BE2C (cell line): ENCODE measurements around the gene CHKA.

Source experiments
- DNase-seq: peaks from one replicate; pipeline ENCODE4 v3.0.0-alpha.2; 2020
- H3K27me3 ChIP-seq: fragments of 250-450 bp; sonication (Bioruptor Pico); 2 replicates; pipeline ENCODE4 v1.5.1; 2020; ENCODE audit warnings: mild to moderate bottlenecking
- H3K36me3 ChIP-seq: fragments of 250-450 bp; sonication (Bioruptor Pico); 2 replicates; pipeline ENCODE4 v1.5.1; 2020; ENCODE audit warnings: mild to moderate bottlenecking
- H3K4me1 ChIP-seq: fragments of 250-450 bp; sonication (Bioruptor Pico); 2 replicates; pipeline ENCODE4 v1.5.1; 2020
- H3K4me3 ChIP-seq: 2 replicates; pipeline ENCODE4 v1.5.1; 2011; ENCODE audit warnings: low read depth, low read length
- H3K9me3 ChIP-seq: fragments of 250-450 bp; sonication (Bioruptor Pico); 2 replicates; pipeline ENCODE4 v1.5.1; 2020
- CTCF ChIP-seq: IDR thresholded peaks from 2 replicates; pipeline ENCODE4 v1.5.1; 2012; ENCODE audit warnings: mild to moderate bottlenecking, low read depth, low read length

CHKA gene

DNA sequence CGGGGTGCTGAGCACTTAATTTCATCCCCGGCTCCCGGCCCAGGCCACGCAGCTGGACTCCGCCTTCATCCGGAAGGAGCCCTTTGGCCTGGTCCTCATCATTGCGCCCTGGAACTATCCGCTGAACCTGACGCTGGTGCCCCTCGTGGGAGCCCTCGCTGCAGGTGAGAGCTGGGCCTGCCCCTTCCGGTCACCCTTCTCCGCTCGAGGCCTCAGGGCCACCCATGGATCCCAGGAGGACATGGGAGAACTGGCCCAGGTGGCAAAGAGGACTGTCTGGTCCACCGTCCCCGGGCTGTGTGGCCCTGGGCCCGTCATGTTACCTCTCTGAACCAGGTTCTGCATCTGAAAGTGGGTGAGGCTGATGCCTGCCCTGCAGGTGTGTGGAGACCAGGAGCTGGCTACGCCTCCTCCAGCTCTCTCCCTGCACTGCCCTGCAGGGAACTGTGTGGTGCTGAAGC lies 102.4 kb downstream of the CHKA start:
- H3K4me1 ChIP-seq: peaks cover 6% of the 10 kb centered on the region
- DNase-seq: no peak
- TF ChIP-seq CTCF: no peak
- no peaks in the 10 kb centered on the region for H3K27me3 ChIP-seq
- H3K4me3 ChIP-seq: no peak overlapping the region
- no peaks in the 10 kb centered on the region for H3K36me3 ChIP-seq
- H3K9me3 ChIP-seq: no peaks in the 10 kb centered on the region

DNA sequence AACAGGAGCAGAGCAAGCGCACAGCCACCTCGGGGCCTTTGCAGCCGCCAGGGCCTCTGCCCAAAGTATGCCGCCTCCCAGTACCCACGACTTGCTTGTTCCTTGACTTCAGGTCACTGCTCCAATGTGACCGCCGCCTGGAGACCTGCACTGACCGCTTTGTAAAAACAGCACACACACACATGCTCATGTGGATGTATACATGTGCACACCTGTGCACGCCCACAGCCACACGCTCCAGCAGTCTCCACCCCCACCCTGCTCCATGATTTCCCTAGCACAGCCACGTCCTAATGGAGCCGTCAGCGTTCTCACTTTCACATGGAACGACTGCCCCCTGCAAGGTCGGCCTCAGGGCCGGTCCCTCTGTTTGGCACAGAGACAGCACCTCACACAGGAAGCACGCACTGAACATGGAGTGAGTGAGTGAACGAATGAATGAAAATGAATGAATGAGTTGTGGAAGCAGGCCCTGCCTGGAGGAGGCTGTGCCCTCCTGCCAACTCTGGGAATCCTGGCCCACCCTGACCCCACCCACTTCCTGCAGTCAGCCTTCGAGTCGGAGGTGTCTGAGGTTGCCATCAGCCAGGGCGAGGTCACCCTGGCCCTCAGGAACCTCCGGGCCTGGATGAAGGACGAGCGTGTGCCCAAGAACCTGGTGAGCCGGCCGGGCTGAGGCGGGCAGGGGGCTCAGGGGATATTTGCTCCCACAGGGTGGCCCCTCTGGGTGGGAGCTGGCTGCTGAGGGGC lies 103.0 kb downstream of the CHKA start:
- TF ChIP-seq CTCF: no peak
- H3K36me3 ChIP-seq: no peaks in the 10 kb centered on the region
- DNase-seq: no peak
- H3K4me3 ChIP-seq: no peak overlapping the region
- H3K9me3 ChIP-seq: no peaks in the 10 kb centered on the region
- H3K4me1 ChIP-seq: peaks cover 6% of the 10 kb centered on the region
- H3K27me3 ChIP-seq: no peaks in the 10 kb centered on the region

- Histone ChIP-seq H3K27me3 (no peaks in the 10 kb centered on the region), H3K4me1 (peaks cover 6% of the 10 kb centered on the region), H3K36me3 (no peaks in the 10 kb centered on the region), H3K9me3 (no peaks in the 10 kb centered on the region), H3K4me3 (no peak overlapping the region)
- TF ChIP-seq CTCF: no peak
- no peak for DNase-seq
These were observed 104.0 kb downstream of the CHKA start for GRCh38 chr11:68016904-68017817.

DNA sequence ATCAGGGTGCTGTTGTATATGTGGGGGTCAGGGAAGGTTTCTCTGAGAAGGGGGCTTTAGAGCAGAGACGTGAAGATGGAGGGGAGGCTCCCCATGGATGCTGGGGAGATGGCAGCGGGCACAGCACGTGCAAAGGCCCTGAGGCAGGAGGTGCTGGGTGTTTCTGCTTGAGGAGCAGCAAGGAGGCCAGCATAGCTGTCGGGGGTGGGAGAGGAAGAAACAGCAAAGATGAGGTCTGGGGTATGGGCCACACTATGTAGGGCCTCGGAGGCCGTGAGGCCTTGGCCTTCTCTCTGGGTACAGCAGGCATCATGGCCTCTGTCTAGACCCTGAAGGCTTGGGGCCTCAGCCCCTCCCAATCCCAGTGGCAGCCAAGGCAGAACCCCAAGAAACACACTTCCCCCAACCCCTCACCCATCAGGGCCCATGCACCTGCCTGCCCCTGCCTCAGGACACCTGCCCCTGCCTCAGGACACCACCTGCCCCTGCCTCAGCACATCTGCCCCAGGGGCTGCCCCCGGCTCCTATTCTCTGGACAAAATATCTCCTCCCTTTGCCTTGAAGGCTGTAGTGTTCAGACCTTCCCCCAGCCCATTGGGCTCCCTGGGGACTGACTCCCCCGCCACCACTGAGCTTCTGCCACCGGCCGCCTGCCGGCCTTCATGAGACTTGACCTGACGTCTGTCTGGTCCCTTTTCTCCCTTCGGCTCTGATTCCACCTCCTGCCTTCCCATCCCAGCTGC lies 104.9 kb downstream of the CHKA start:
- H3K4me3 ChIP-seq: no peak overlapping the region
- H3K36me3 ChIP-seq: no peaks in the 10 kb centered on the region
- TF ChIP-seq CTCF: peak; percentile 18; the same call in 1 of the 2 replicates
- DNase-seq: peak; percentile 68
- H3K9me3 ChIP-seq: no peaks in the 10 kb centered on the region
- peaks cover 6% of the 10 kb centered on the region for H3K4me1 ChIP-seq
- H3K27me3 ChIP-seq: no peaks in the 10 kb centered on the region

DNA sequence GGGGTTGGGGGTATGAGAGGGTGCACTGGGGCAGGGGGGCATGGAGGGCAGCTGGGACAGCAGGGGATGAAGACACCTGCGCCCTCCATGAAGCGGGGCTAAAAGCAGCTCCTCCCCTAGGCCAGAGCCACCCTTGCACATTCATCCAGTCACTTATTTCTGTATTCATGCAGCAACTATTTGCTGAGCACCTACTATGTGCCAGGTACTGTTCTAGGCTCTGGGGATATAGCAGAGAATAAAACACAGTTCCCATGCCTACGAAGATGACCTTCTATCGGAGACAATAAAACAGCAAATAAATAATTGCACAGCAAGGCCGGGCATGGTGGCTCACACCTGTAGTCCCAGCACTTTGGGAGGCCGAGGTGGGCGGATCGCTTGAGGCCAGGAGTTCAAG lies 105.7 kb downstream of the CHKA start:
- H3K36me3 ChIP-seq: no peaks in the 10 kb centered on the region
- no peaks in the 10 kb centered on the region for H3K9me3 ChIP-seq
- peaks cover 11% of the 10 kb centered on the region for H3K4me1 ChIP-seq
- no peak for TF ChIP-seq CTCF
- H3K27me3 ChIP-seq: no peaks in the 10 kb centered on the region
- DNase-seq: no peak
- H3K4me3 ChIP-seq: no peak overlapping the region
